Activated naive CD8-positive, alpha-beta T cell treated with anti-CD3 and anti-CD28 coated beads, Interleukin-2, amount 10 ng/mL, durations not matched to agents 7 days and 5 days (primary cell): ENCODE data around the gene SARNP. TPM values are rescaled to one million over a fixed set of nuclear protein-coding genes. Genes with fewer than 3 reads are reported as not detected.
A peak's percentile ranks its signal among the peaks of the same experiment; 100 is the strongest.

Source experiments
- ATAC-seq: fragments of 150-1000 bp; cut with Tn5 transposase; one replicate; pipeline ENCODE4 v1.10.0; 2021; ENCODE audit warnings: low read depth, moderate library complexity
- POLR2A ChIA-PET: fragments of 350-600 bp; sonication (Branson Sonifier 250); formaldehyde crosslinking; loops from one replicate; lab custom pipeline; 2021; ENCODE audit warnings: antibody characterized with exemption; lab: Charles Lee
- DNase-seq: peaks from one replicate; pipeline ENCODE4 v3.0.0; 2021
- H3K27ac Mint-ChIP-seq: one replicate; pipeline ENCODE4 v1.8.0; 2022; ENCODE audit warnings: mild to moderate bottlenecking, mixed read lengths
- H3K27me3 Mint-ChIP-seq: one replicate; pipeline ENCODE4 v1.8.0; 2022; ENCODE audit warnings: mild to moderate bottlenecking, moderate library complexity, mixed read lengths
- H3K36me3 Mint-ChIP-seq: one replicate; pipeline ENCODE4 v1.8.0; 2021; ENCODE audit warnings: mild to moderate bottlenecking, mixed read lengths
- H3K4me1 Mint-ChIP-seq: one replicate; pipeline ENCODE4 v1.8.0; 2021; ENCODE audit warnings: mixed read lengths
- H3K4me3 Mint-ChIP-seq: one replicate; pipeline ENCODE4 v1.8.0; 2022; ENCODE audit warnings: mild to moderate bottlenecking, moderate library complexity, mixed read lengths
- H3K9me3 Mint-ChIP-seq: one replicate; pipeline ENCODE4 v1.8.0; 2021; ENCODE audit warnings: mixed read lengths
- total RNA-seq, 2 experiments: library from RNA; stranded (reverse); gene quantifications; one replicate each; pipeline ENCODE4 v1.2.3, GENCODE V29; 2021

The SARNP gene
- total RNA-seq, 2 experiments from 2014 or later, result 80.6 to 82.4 TPM

DNA sequence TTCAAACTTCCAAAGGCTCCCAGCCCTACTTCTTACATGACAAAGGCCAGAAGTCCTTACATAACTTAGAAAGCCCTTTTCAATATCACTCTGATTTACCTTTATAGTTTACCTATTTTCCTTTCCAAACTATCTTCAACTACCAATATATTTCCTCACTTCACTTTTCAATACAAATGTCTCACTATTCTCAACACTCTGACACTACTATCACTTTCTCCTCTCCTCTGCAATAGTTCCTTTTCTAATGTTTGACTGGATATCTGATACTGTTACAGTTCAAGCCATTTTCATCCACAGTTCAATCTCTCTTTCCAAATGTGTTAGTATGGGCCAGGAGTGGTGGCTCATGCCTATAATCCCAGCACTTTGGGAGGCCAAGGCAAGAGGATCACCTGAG lies 3.3 kb downstream of the SARNP start:
- Mint-ChIP-seq H3K9me3 (no peaks in the 10 kb centered on the region), H3K27ac (peak overlapping the region; percentile 47), H3K4me3 (no peak overlapping the region), H3K36me3 (peaks cover 18% of the 10 kb centered on the region), H3K27me3 (no peaks in the 10 kb centered on the region), H3K4me1 (peaks cover 41% of the 10 kb centered on the region)
- DNase-seq (no peak), ATAC-seq (no peak)
- POLR2A ChIA-PET, result interaction anchor here (0.6 kb wide), 1 partner anchor 22 kb away, joined by 3 read pairs; no protein-coding TSS in a partner anchor

DNA sequence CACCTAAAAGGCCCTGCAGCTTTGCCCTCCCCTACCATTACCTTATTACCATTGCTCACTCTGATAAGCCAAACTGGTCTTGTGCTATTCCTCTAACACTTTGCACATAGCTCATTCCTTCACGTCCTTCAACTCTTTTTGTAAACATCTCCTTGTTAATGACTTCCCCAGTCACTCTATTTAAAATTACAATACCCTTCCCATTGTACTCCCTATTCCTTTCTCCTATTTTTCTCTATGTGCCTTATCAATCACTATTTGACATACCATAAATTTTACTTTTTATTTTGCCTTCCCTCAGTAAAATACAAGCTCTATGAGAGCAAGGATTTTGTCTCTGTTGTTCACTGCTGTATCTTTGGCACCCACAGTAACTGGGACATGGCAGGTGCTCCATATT lies 5.4 kb downstream of the SARNP start:
- DNase-seq (no peak), ATAC-seq (no peak)
- Mint-ChIP-seq H3K27me3 (no peaks in the 10 kb centered on the region), H3K4me1 (peaks cover 34% of the 10 kb centered on the region), H3K4me3 (no peak overlapping the region), H3K36me3 (peaks cover 19% of the 10 kb centered on the region), H3K27ac (peak overlapping the region; percentile 22), H3K9me3 (no peaks in the 10 kb centered on the region)
- POLR2A ChIA-PET, result interaction anchor here (1.1 kb wide), 1 partner anchor 19 kb away, joined by 3 read pairs; no protein-coding TSS in a partner anchor

DNA sequence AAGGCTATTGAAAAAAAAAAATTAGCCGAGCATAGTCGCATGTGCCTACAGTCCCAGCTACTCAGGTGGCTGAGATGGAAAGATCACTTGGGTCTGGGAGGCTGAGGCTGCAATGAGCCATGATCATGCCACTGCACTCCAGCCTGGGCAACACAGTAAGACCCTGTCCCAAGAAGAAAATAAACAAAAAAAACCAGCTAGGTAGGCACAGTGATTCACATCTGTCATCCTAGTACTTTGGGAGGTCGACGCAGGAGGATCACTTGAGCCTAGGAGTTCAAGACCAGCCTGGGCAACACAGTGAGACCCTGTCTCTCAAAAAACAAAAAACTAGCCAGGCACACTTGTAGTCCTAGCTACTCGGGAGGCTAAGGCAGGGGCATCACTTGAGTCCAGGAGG lies 8.2 kb downstream of the SARNP start:
- Mint-ChIP-seq H3K4me3 (no peak overlapping the region), H3K27ac (peak overlapping the region; percentile 51), H3K9me3 (no peaks in the 10 kb centered on the region), H3K36me3 (peaks cover 16% of the 10 kb centered on the region), H3K4me1 (peaks cover 26% of the 10 kb centered on the region), H3K27me3 (no peaks in the 10 kb centered on the region)
- POLR2A ChIA-PET, result no interaction called here
- DNase-seq (no peak), ATAC-seq (no peak)

DNA sequence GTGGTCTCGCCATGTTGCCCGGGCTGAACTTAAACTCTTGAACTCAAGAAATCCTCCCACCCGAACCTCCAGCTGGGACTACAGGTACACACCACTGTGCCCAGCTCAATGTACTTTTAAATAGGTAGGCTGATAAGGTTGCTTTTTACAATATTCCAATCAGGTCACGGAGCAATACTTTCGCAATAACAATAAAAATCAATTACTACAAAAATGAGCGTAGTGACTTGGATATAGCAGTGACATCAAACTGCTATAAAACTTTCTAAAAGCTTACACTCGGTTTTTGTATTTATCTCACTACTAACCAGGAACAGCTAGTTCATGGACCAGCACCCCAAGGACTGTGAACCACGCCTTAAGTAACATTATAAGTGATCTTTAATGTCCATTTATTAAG lies 10.5 kb downstream of the SARNP start:
- no peak for DNase-seq
- POLR2A ChIA-PET, result interaction anchor here (0.6 to 4.2 kb wide), 4 partner anchors 11 to 142 kb away, joined by 4 to 11 read pairs (median 4); partner anchors contain the start of genes ORMDL2 and SARNP
- no peak for ATAC-seq
- Mint-ChIP-seq H3K27me3 (no peaks in the 10 kb centered on the region), H3K4me1 (peaks cover 12% of the 10 kb centered on the region), H3K27ac (no peak overlapping the region), H3K9me3 (no peaks in the 10 kb centered on the region), H3K36me3 (peaks cover 10% of the 10 kb centered on the region), H3K4me3 (no peak overlapping the region)

DNA sequence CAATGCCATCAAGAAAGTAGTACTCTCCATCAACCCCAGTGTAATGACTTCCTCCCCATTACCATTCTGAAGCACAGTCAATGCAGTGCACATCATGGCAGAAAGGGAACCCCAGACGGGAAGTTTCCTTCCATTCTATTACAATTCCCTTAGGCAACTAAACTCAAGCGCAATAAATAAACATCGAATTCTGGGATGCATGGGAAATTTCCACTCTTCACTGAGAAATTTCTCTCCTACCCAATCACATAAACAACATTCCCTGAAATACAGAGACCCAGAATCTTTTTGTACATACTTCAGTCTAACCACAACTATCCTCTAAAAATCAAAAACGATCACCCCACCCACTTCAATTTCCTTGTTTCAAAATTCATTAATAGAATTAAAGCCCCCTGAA lies 20.0 kb downstream of the SARNP start:
- Mint-ChIP-seq H3K4me1 (peaks cover 6% of the 10 kb centered on the region), H3K27me3 (no peaks in the 10 kb centered on the region), H3K27ac (no peak overlapping the region), H3K4me3 (no peak overlapping the region), H3K36me3 (peaks cover 17% of the 10 kb centered on the region), H3K9me3 (no peaks in the 10 kb centered on the region)
- POLR2A ChIA-PET, result no interaction called here
- DNase-seq (no peak), ATAC-seq (no peak)

DNA sequence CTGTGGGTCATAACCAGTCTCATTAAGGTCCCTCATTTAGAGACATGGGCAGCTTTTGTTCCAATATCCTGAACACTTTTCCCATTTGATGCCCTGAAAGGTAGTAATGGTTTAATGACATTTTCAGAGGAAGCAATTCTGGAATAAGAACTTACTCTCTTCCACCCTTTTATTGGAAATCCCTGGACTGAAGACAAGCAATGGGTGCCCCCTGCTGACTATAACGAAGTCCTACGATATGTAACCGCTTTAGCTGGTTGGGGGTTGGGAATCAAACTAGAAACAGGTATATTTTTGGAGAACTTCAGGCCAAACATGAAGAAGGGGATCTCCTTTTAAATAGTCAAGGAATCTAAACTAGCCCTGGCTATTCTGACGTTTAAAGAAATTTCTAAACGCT lies 20.5 kb downstream of the SARNP start:
- no peak for DNase-seq
- H3K9me3 Mint-ChIP-seq, result no peaks in the 10 kb centered on the region
- POLR2A ChIA-PET, result no interaction called here
- H3K27ac Mint-ChIP-seq, result no peak overlapping the region
- no peaks in the 10 kb centered on the region for H3K27me3 Mint-ChIP-seq
- no peak for ATAC-seq
- H3K36me3 Mint-ChIP-seq, result peaks cover 17% of the 10 kb centered on the region
- H3K4me1 Mint-ChIP-seq, result peaks cover 6% of the 10 kb centered on the region
- H3K4me3 Mint-ChIP-seq, result no peak overlapping the region

GRCh38 chr12:55795950-55796349 lies 21.6 kb downstream of the SARNP start:
- Mint-ChIP-seq H3K4me3 (no peak overlapping the region), H3K36me3 (peaks cover 16% of the 10 kb centered on the region), H3K9me3 (no peaks in the 10 kb centered on the region), H3K4me1 (peaks cover 6% of the 10 kb centered on the region), H3K27me3 (no peaks in the 10 kb centered on the region), H3K27ac (no peak overlapping the region)
- no peak for DNase-seq
- ATAC-seq, result no peak
- POLR2A ChIA-PET, result no interaction called here

DNA sequence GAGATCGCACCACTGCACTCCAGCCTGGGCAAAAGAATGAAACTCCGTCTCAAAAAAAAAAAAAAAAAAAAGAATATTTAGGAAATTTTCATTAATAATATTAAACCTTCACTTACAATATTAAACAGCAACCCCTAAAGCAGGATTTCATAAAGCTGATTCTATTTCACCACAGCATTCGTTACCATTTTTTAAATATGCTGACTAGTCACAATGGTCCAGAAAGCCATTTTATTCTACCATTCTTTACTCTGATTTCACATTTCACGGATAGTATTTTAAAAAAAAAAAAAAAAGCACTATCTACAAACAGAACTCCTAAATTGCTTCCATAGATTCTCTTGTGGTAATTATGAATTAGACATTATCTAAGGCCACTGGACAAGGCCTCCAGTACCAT lies 27.6 kb downstream of the SARNP start:
- H3K9me3 Mint-ChIP-seq, result no peaks in the 10 kb centered on the region
- POLR2A ChIA-PET, result no interaction called here
- H3K27ac Mint-ChIP-seq, result no peak overlapping the region
- ATAC-seq (no peak), DNase-seq (no peak)
- H3K27me3 Mint-ChIP-seq, result no peaks in the 10 kb centered on the region
- H3K36me3 Mint-ChIP-seq, result peaks cover 24% of the 10 kb centered on the region
- H3K4me3 Mint-ChIP-seq, result no peak overlapping the region
- no peaks in the 10 kb centered on the region for H3K4me1 Mint-ChIP-seq

- no peak for DNase-seq
- H3K36me3 Mint-ChIP-seq, result peaks cover 22% of the 10 kb centered on the region
- no peak overlapping the region for H3K4me3 Mint-ChIP-seq
- no peak for ATAC-seq
- no peaks in the 10 kb centered on the region for H3K4me1 Mint-ChIP-seq
- POLR2A ChIA-PET, result interaction anchor here (0.7 kb wide), 1 partner anchor 14 kb away, joined by 3 read pairs; no protein-coding TSS in a partner anchor
- H3K27ac Mint-ChIP-seq, result no peak overlapping the region
- no peaks in the 10 kb centered on the region for H3K9me3 Mint-ChIP-seq
- no peaks in the 10 kb centered on the region for H3K27me3 Mint-ChIP-seq
Measured at GRCh38 chr12:55789171-55789570, 28.4 kb downstream of the SARNP start.

DNA sequence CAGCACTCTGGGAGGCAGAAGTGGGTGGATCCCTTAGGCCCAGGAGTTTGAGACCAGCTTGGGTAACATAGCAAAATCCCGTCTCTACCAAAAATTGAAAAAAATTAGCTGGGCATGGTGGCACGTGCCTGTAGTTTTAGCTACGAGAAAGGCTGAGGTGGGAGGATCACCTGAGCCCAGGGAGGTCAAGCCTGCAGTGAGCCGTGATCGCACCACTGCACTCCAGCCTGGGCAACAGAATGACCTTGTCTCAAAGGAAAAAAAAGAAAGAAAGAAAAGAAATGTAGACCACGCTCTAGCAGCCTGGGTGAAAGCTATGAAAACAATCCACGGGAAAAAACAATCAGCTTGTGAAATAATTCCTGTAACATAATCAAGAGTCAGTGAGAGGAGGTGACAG lies 29.0 kb downstream of the SARNP start:
- Mint-ChIP-seq H3K9me3 (no peaks in the 10 kb centered on the region), H3K36me3 (peaks cover 26% of the 10 kb centered on the region), H3K4me3 (no peak overlapping the region), H3K4me1 (no peaks in the 10 kb centered on the region), H3K27ac (peak overlapping the region; percentile 47), H3K27me3 (no peaks in the 10 kb centered on the region)
- DNase-seq (no peak), ATAC-seq (no peak)
- POLR2A ChIA-PET, result interaction anchor here (0.7 kb wide), 1 partner anchor 15 kb away, joined by 3 read pairs; no protein-coding TSS in a partner anchor

- Mint-ChIP-seq H3K9me3 (no peaks in the 10 kb centered on the region), H3K27ac (no peak overlapping the region), H3K4me1 (peaks cover 7% of the 10 kb centered on the region), H3K36me3 (peaks cover 35% of the 10 kb centered on the region), H3K27me3 (no peaks in the 10 kb centered on the region), H3K4me3 (no peak overlapping the region)
- POLR2A ChIA-PET, result interaction anchor here (0.5 kb wide), 1 partner anchor 22 kb away, joined by 7 read pairs; no protein-coding TSS in a partner anchor
- DNase-seq (no peak), ATAC-seq (no peak)
Measured at GRCh38 chr12:55780685-55781084, 36.8 kb downstream of the SARNP start.

DNA sequence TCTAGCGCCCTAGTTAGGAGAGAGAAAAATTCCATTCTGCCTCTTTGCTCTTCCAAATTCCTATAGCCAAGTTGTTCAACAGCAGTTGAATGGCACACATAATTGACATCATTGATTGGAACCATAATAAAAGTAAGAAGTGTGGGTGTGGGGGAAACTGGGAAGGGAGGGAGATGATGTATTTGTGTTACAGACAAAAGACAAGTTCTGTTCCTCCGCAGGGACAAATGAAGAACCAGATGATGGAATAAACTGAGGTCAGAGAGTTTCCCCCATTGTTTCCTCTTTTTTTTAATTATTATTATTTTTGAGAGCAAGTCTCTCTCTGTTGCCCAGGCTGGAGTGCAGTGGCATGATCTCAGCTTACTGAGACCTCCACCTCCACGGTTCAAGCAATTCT lies 39.7 kb downstream of the SARNP start:
- Mint-ChIP-seq H3K36me3 (peaks cover 29% of the 10 kb centered on the region), H3K27me3 (no peaks in the 10 kb centered on the region), H3K9me3 (no peaks in the 10 kb centered on the region)

DNA sequence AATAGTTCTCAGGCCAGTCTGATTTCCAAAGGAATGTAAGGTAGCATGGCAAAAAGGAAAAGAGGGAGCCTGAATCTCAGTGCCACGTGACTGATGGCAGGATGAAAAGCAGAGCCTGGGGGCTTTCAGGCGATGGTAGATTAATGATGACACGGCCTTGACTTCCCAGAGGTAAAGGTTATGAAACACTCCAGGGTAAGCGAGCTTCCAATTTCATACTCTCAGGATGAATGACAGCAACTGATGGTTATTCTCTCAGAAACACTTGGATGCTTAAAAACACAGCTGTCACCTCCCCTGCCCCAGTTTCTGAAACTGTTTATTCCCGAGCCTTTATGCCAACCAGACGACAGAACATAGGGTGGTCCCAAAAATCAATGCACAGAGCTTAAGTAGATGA lies 45.8 kb downstream of the SARNP start:
- Mint-ChIP-seq H3K36me3 (peaks cover 15% of the 10 kb centered on the region), H3K9me3 (no peaks in the 10 kb centered on the region), H3K27ac (no peak overlapping the region), H3K4me3 (no peak overlapping the region), H3K27me3 (no peaks in the 10 kb centered on the region), H3K4me1 (peaks cover 11% of the 10 kb centered on the region)
- POLR2A ChIA-PET, result no interaction called here
- no peak for ATAC-seq
- DNase-seq, result no peak

More for the DNA sequence above, 39.7 kb downstream of the SARNP start:
- peaks cover 12% of the 10 kb centered on the region for H3K4me1 Mint-ChIP-seq
- ATAC-seq, result no peak
- no peak for DNase-seq
- H3K4me3 Mint-ChIP-seq, result no peak overlapping the region
- POLR2A ChIA-PET, result no interaction called here
- no peak overlapping the region for H3K27ac Mint-ChIP-seq

DNA sequence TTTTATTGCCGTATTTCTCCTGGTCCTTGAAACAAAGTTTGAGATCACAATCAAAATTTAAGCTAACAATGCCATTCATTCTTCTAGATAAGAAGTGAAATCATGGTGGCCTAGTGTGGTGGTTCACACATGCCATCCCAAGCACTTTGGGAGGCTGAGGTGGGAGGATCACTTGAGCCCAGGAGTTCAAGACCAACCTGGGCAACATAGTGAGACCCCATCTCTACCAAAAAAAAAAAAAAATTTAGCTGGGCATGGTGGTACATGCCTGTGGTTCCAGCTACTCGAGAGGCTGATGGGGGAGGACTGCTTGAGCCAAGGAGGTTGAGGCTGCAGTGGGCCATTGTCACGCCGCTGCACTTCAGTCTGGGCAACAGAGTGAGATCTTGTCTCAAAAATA lies 50.4 kb downstream of the SARNP start:
- H3K4me3 Mint-ChIP-seq, result no peak overlapping the region
- no peak overlapping the region for H3K27ac Mint-ChIP-seq
- H3K36me3 Mint-ChIP-seq, result peaks cover 16% of the 10 kb centered on the region
- POLR2A ChIA-PET, result no interaction called here
- ATAC-seq (no peak), DNase-seq (no peak)
- no peaks in the 10 kb centered on the region for H3K9me3 Mint-ChIP-seq
- H3K27me3 Mint-ChIP-seq, result no peaks in the 10 kb centered on the region
- H3K4me1 Mint-ChIP-seq, result peaks cover 7% of the 10 kb centered on the region
